Activated CD8-positive, alpha-beta T cell treated with anti-CD3 and anti-CD28 coated beads for 36 hours (primary cell): ENCODE results near the gene RNF39. TPM values are rescaled to one million over a fixed set of nuclear protein-coding genes. Genes with fewer than 3 reads are reported as not detected.
"Not testable (repeated sequence)": the region's sequence is repeated elsewhere in the genome, so short reads cannot be mapped to it uniquely, and the experiment has no call there.

Experiments used
- ATAC-seq: fragments of 200-7000 bp; cut with Tn5 transposase; one replicate; pipeline ENCODE4 v1.10.0; 2021; ENCODE audit warnings: mild to moderate bottlenecking, moderate library complexity
- CTCF ChIA-PET: fragments of 350-600 bp; sonication (Branson Sonifier 250); formaldehyde crosslinking; loops from one replicate; lab custom pipeline; 2021; ENCODE audit warnings: antibody characterized with exemption; lab: Charles Lee
- POLR2A ChIA-PET: fragments of 350-600 bp; sonication (Branson Sonifier 250); formaldehyde crosslinking; loops from one replicate; lab custom pipeline; 2021; ENCODE audit warnings: antibody characterized with exemption; lab: Charles Lee
- DNase-seq: peaks from one replicate; pipeline ENCODE4 v3.0.0-alpha.2; 2020
- H3K27ac Mint-ChIP-seq: one replicate; pipeline ENCODE4 v1.8.0; 2021; ENCODE audit warnings: mild to moderate bottlenecking, mixed read lengths
- H3K27me3 Mint-ChIP-seq: one replicate; pipeline ENCODE4 v1.8.0; 2021; ENCODE audit warnings: mixed read lengths
- H3K36me3 Mint-ChIP-seq: one replicate; pipeline ENCODE4 v1.8.0; 2021; ENCODE audit warnings: low read depth, mixed read lengths
- H3K4me1 Mint-ChIP-seq: one replicate; pipeline ENCODE4 v1.8.0; 2021; ENCODE audit warnings: low read depth, mixed read lengths
- H3K4me3 Mint-ChIP-seq: one replicate; pipeline ENCODE4 v1.8.0; 2021; ENCODE audit warnings: mild to moderate bottlenecking, moderate library complexity, mixed read lengths
- H3K9me3 Mint-ChIP-seq: one replicate; pipeline ENCODE4 v1.8.0; 2021; ENCODE audit warnings: mixed read lengths
- intact Hi-C: fragments of 100-400 bp; cut with micrococcal nuclease; formaldehyde crosslinking; loops from one replicate; pipeline ENCODE4 v1.10.0; 2022
- total RNA-seq, 2 experiments: library from RNA; stranded (reverse); gene quantifications; one replicate each; pipeline ENCODE4 v1.2.3, GENCODE V29; 2021
- TF ChIP-seq, protein P1 (sequence below): fragments of 200-600 bp; IDR thresholded peaks from one replicate; pipeline ENCODE4 v1.8.0; 2022; ENCODE audit warnings: antibody characterized with exemption, mild to moderate bottlenecking

RNF39 gene
- total RNA-seq, 2 experiments from 2014 or later = not detected

DNA sequence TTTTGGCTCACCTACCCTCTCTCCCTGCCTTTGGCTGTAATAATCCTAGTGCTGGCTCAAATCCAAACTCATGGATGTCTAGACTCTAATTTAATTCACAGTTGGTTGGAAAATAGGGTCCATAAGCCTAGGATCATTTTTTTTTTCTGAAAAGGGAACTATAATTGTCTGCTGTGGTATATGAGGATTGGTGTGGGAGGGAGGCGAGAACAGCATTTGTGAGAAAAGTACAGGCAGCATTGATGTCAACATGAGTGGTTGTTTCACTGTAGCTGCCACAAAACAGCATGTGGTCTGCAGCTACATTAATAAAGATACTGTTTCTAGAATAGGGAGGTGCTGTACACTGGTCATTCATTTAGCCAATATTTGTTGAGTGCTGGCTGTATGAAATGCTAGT is 33.1 kb downstream of the RNF39 start:
- TF ChIP-seq, protein P1, sequence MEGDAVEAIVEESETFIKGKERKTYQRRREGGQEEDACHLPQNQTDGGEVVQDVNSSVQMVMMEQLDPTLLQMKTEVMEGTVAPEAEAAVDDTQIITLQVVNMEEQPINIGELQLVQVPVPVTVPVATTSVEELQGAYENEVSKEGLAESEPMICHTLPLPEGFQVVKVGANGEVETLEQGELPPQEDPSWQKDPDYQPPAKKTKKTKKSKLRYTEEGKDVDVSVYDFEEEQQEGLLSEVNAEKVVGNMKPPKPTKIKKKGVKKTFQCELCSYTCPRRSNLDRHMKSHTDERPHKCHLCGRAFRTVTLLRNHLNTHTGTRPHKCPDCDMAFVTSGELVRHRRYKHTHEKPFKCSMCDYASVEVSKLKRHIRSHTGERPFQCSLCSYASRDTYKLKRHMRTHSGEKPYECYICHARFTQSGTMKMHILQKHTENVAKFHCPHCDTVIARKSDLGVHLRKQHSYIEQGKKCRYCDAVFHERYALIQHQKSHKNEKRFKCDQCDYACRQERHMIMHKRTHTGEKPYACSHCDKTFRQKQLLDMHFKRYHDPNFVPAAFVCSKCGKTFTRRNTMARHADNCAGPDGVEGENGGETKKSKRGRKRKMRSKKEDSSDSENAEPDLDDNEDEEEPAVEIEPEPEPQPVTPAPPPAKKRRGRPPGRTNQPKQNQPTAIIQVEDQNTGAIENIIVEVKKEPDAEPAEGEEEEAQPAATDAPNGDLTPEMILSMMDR = no peak
- peaks cover 28% of the 10 kb centered on the region for H3K4me1 Mint-ChIP-seq
- ChIA-PET POLR2A (no interaction called here), CTCF (interaction anchor here (0.7 kb wide), 1 partner anchor 82 kb away, joined by 3 read pairs; no protein-coding TSS in a partner anchor)
- intact Hi-C loops = no loop called here
- H3K4me3 Mint-ChIP-seq = no peak overlapping the region
- DNase-seq (no peak), ATAC-seq (peak; percentile 45)
- no peaks in the 10 kb centered on the region for H3K9me3 Mint-ChIP-seq
- H3K27ac Mint-ChIP-seq = peak overlapping the region; percentile 3
- peaks cover 15% of the 10 kb centered on the region for H3K36me3 Mint-ChIP-seq
- H3K27me3 Mint-ChIP-seq = no peaks in the 10 kb centered on the region

DNA sequence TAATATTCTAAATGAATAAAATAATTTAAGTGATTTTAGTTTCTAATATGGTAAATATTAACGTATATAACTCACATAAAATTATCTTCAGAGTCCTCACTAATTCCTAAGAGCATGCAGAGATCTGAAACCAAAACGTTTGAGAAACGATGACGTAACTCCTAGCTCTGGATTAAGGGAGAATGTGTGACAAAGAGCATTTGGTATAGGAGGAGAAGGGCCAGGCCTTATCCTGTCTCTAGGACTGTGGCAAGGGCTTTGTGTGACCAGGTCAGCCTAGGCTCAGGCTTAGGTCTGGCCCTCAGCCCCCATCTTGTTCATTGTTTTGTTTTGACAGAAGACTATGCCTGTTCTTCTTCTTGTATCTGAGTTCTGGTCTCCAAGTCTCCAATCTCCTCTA is 33.7 kb downstream of the RNF39 start:
- CTCF ChIA-PET = interaction anchor here (0.7 kb wide), 1 partner anchor 83 kb away, joined by 3 read pairs; no protein-coding TSS in a partner anchor
- H3K4me1 Mint-ChIP-seq = peaks cover 22% of the 10 kb centered on the region
- POLR2A ChIA-PET = interaction anchor here (0.7 kb wide), 1 partner anchor 19 kb away, joined by 4 read pairs; no protein-coding TSS in a partner anchor

GRCh38 chr6:30041221-30041620 is 34.3 kb downstream of the RNF39 start:
- TF ChIP-seq, protein P1 = no peak
- H3K36me3 Mint-ChIP-seq = peaks cover 11% of the 10 kb centered on the region
- DNase-seq (no peak), ATAC-seq (no peak)
- CTCF ChIA-PET = interaction anchor here (1.1 kb wide), 1 partner anchor 27 kb away, joined by 4 read pairs; no protein-coding TSS in a partner anchor
- POLR2A ChIA-PET = no interaction called here
- H3K27ac Mint-ChIP-seq = no peak overlapping the region
- H3K9me3 Mint-ChIP-seq = no peaks in the 10 kb centered on the region
- H3K27me3 Mint-ChIP-seq = no peaks in the 10 kb centered on the region
- peaks cover 21% of the 10 kb centered on the region for H3K4me1 Mint-ChIP-seq
- intact Hi-C loops = no loop called here
- no peak overlapping the region for H3K4me3 Mint-ChIP-seq

More for the DNA sequence above, 33.7 kb downstream of the RNF39 start:
- Mint-ChIP-seq H3K9me3 (no peaks in the 10 kb centered on the region), H3K4me3 (no peak overlapping the region), H3K27me3 (no peaks in the 10 kb centered on the region), H3K36me3 (peaks cover 11% of the 10 kb centered on the region), H3K27ac (no peak overlapping the region)
- intact Hi-C loops = no loop called here
- DNase-seq (no peak), ATAC-seq (no peak)
- TF ChIP-seq, protein P1 = no peak

GRCh38 chr6:30037182-30037788 is 38.3 kb downstream of the RNF39 start:
- Mint-ChIP-seq H3K4me3 (no peak overlapping the region), H3K27ac (no peak overlapping the region), H3K36me3 (peaks cover 18% of the 10 kb centered on the region), H3K27me3 (no peaks in the 10 kb centered on the region), H3K9me3 (no peaks in the 10 kb centered on the region), H3K4me1 (peaks cover 1% of the 10 kb centered on the region)
- TF ChIP-seq, protein P1 = peak; percentile 47
- ChIA-PET CTCF (interaction anchor here (0.5 to 1.3 kb wide), 5 partner anchors 13 to 193 kb away, joined by 3 to 5 read pairs (median 3); partner anchors contain the start of gene POLR1H), POLR2A (interaction anchor here (0.7 kb wide), 1 partner anchor 165 kb away, joined by 3 read pairs; no protein-coding TSS in a partner anchor)
- intact Hi-C loops = no loop called here
- no peak for ATAC-seq
- no peak for DNase-seq

GRCh38 chr6:30035784-30036183 is 39.8 kb downstream of the RNF39 start:
- DNase-seq = no peak
- POLR2A ChIA-PET = no interaction called here

GRCh38 chr6:30033440-30033839 is 42.1 kb downstream of the RNF39 start:
- CTCF ChIA-PET = interaction anchor here (1.4 kb wide), 1 partner anchor 20 kb away, joined by 3 read pairs; no protein-coding TSS in a partner anchor
- H3K4me3 Mint-ChIP-seq, intact Hi-C loops, H3K4me1 Mint-ChIP-seq, H3K27me3 Mint-ChIP-seq, POLR2A ChIA-PET, ATAC-seq, H3K9me3 Mint-ChIP-seq, H3K27ac Mint-ChIP-seq, DNase-seq: not testable (repeated sequence)
- H3K36me3 Mint-ChIP-seq = peaks cover 20% of the 10 kb centered on the region

More at GRCh38 chr6:30035784-30036183, 39.8 kb downstream of the RNF39 start:
- intact Hi-C loops = no loop called here
- no peak for ATAC-seq
- peaks cover 21% of the 10 kb centered on the region for H3K36me3 Mint-ChIP-seq
- H3K27ac Mint-ChIP-seq = no peak overlapping the region
- TF ChIP-seq, protein P1 = no peak
- H3K9me3 Mint-ChIP-seq = no peaks in the 10 kb centered on the region
- CTCF ChIA-PET = interaction anchor here (1.1 kb wide), 1 partner anchor 96 kb away, joined by 3 read pairs; no protein-coding TSS in a partner anchor
- H3K4me1 Mint-ChIP-seq = no peaks in the 10 kb centered on the region
- no peak overlapping the region for H3K4me3 Mint-ChIP-seq
- H3K27me3 Mint-ChIP-seq = no peaks in the 10 kb centered on the region
